ENCODE results near the gene S100A16. TPM values are rescaled to one million over a fixed set of nuclear protein-coding genes. Genes with fewer than 3 reads are reported as not detected.
"Not testable (repeated sequence)": the region's sequence is repeated elsewhere in the genome, so short reads cannot be mapped to it uniquely, and the experiment has no call there.

The S100A16 gene
- total RNA-seq, 8 experiments from 2014 or later, result 2.0 to 108 (median 7.0) TPM

DNA sequence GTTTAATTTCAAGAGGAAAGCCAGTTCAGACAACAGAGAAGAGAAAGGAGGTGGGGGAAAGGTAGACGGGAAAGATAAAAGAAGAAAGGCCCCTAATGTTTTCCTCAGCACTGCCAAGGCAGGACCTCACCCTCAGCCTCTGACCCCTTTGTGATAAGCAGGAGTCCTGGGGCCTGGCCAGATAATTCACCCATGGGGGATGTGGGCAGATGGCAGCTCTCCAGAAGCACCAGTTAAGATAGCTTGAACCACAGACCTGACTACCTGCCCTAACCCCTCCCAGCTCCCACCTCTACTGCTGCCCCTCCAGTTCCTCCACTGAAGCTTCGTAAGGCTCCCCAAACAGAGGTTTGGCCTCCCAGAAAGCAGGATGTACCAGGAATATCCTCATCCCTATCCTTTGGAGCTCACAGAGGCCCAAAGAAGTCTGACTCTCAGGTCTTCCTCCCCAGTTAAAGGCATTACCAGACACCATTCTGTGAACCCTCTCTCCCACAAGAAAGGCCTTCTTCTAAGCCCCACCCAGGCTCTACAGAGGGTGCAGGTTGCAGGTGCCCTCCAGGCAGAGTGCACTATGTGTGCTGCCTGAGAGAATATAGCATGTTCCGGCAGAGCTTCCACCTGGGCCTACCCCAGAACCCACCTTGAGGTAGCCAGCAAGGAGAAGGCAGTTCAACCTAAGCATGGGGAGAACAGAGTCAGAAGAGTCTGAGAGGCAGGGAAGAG is 36.4 kb upstream of the S100A16 start:
- H3K27ac ChIP-seq, result no peak overlapping the region
- H3K4me3 ChIP-seq, result no peak overlapping the region
- H3K4me1 ChIP-seq (replicated peaks in 1 of 2), result no peaks in the 10 kb centered on the region
- peak in 4 of 8 experiments; percentile 8 to 45 (median 20) for ATAC-seq (replicated peaks in 6 of 8)
- in situ Hi-C loops (cut with MboI; ENCODE audit: low pct_unique_long_range_greater_than_20kb in 2 of 9, low sequenced_read_pairs in 9 of 9, unreplicated experiment in 9 of 9), result loop anchor here in 3 of 9 experiments (25.0 kb wide), 1 partner anchor 137 kb away; no protein-coding TSS in a partner anchor
- WGBS, 10 experiments, result 14 to 86% (median 61%) methylated on average over 1 to 3 of the region's 3 CpGs; no CpG with 5 or more reads in 6 of the 10 experiments

DNA sequence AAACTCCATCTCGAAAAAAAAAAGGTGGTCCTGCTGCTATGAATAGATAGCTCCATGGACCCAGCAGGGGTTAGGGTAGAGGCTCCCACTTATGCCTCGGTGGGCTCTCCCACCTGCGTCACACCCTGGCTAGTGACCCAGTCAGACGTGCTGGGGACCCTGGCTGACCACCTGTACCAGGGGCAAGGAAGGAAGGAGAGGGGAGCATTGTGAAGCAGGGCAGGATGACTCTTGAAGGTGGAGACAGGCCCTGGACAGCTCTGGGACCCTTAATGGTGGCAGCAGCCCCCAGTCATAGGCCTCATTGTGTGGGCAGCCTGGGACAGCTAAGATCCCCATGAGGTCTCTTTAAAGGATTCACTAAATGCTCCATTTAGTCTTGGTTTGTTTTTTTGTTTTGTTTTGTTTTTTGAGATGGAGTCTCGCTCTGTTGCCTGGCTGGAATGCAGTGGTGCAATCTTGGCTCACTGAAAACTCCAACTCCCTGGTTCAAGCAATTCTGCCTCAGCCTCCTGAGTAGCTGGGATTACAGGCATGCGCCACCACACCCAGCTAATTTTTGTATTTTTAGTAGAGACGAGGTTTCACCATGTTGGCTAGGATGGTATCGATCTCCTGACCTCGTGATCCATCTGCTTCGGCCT is 35.2 kb upstream of the S100A16 start:
- ATAC-seq (replicated peaks in 6 of 8), result peak in 4 of 8 experiments; percentile 5 to 23 (median 18)
- no peaks in the 10 kb centered on the region for H3K4me1 ChIP-seq (replicated peaks in 1 of 2)
- H3K27ac ChIP-seq, result no peak overlapping the region
- no peak overlapping the region for H3K4me3 ChIP-seq
- WGBS, 10 experiments, result 47 to 100% (median 86%) methylated on average over 1 to 10 of the region's 10 CpGs; no CpG with 5 or more reads in 2 of the 10 experiments
- in situ Hi-C loops (cut with MboI; ENCODE audit: low pct_unique_long_range_greater_than_20kb in 2 of 9, low sequenced_read_pairs in 9 of 9, unreplicated experiment in 9 of 9), result loop anchor here in 3 of 9 experiments (25.0 kb wide), 1 partner anchor 136 kb away; no protein-coding TSS in a partner anchor

GRCh38 chr1:153647346-153647714 is 34.4 kb upstream of the S100A16 start:
- peak in 6 of 8 experiments; percentile 10 to 34 (median 18) for ATAC-seq (replicated peaks in 6 of 8)
- WGBS, 10 experiments, result 14 to 100% (median 73%) methylated on average over 1 to 2 of the region's 2 CpGs; no CpG with 5 or more reads in 5 of the 10 experiments
- H3K4me1 ChIP-seq (replicated peaks in 1 of 2), result no peaks in the 10 kb centered on the region
- in situ Hi-C loops (cut with MboI; ENCODE audit: low pct_unique_long_range_greater_than_20kb in 2 of 9, low sequenced_read_pairs in 9 of 9, unreplicated experiment in 9 of 9), result loop anchor here in 3 of 9 experiments (25.0 kb wide), 1 partner anchor 135 kb away; no protein-coding TSS in a partner anchor
- H3K27ac ChIP-seq, result no peak overlapping the region
- H3K4me3 ChIP-seq, result no peak overlapping the region

DNA sequence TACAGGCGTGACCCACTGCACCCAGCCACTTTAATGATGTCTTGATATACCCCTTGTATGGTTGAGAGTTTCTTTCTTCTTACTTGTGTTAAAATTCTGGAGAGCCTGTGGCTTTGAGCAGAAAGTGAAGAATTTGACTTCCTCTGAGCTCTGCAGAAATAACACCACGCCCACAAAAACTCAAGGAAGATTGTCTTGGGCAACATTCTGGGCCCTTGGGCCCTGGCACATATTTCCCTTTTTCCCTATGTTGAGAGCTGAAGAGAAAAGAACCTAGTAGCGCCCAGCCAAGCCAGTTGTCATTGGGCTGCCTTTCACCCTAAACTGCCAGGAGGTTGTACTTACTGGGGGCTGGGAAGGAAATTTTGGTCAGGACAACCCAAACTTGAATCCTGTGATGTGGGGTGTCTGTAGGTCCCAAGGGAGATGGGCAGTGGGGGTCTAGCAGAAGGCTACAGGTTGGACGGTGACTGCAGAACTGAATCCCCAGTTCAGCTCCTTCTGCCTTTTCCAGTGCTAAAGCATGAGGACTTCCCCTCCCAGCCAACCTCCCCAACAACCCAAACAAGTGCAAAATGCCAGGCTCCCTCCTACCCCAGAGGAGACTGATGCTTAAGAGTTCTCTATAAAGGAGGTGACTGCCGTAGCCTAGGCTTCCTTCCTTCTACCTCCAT is 33.9 kb upstream of the S100A16 start:
- H3K27ac ChIP-seq, result no peak overlapping the region
- H3K4me3 ChIP-seq, result no peak overlapping the region
- ATAC-seq (replicated peaks in 6 of 8), result peak in 3 of 8 experiments; percentile 2 to 18 (median 9)
- in situ Hi-C loops (cut with MboI; ENCODE audit: low pct_unique_long_range_greater_than_20kb in 2 of 9, low sequenced_read_pairs in 9 of 9, unreplicated experiment in 9 of 9), result loop anchor here in 3 of 9 experiments (25.0 kb wide), 1 partner anchor 135 kb away; no protein-coding TSS in a partner anchor
- no peaks in the 10 kb centered on the region for H3K4me1 ChIP-seq (replicated peaks in 1 of 2)
- 83 to 100% (median 92%) methylated on average over 2 to 5 of the region's 5 CpGs; no CpG with 5 or more reads in 2 of the 10 experiments for WGBS, 10 experiments

- in situ Hi-C loops (cut with MboI; ENCODE audit: low pct_unique_long_range_greater_than_20kb in 2 of 9, low sequenced_read_pairs in 9 of 9, unreplicated experiment in 9 of 9), result loop anchor here in 3 of 9 experiments (25.0 kb wide), 1 partner anchor 132 kb away; no protein-coding TSS in a partner anchor
- no peak overlapping the region for H3K27ac ChIP-seq
- H3K4me3 ChIP-seq, result no peak overlapping the region
- no peaks in the 10 kb centered on the region for H3K4me1 ChIP-seq (replicated peaks in 1 of 2)
- ATAC-seq (replicated peaks in 6 of 8), result no peak
Measured at GRCh38 chr1:153643816-153644215, 30.9 kb upstream of the S100A16 start.

DNA sequence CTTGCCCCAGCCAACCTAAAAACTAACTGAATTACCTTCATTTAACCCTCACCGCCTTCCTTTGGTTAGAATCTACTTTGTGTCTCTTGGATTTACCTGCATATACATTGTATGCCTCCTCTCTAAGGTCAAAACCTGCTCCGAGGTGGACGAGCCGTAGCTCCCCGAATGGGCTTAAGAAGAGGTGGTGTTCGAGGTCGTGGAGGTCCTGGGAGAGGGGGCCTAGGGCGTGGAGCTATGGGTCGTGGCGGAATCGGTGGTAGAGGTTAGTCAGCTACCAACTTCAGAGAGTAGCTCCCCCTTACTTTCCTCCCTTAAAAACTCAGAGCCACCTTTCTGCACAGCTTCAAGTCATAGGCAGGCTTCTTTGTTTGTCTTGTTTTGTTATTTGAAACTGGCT is 30.2 kb upstream of the S100A16 start:
- in situ Hi-C loops (cut with MboI; ENCODE audit: low pct_unique_long_range_greater_than_20kb in 2 of 9, low sequenced_read_pairs in 9 of 9, unreplicated experiment in 9 of 9), result loop anchor here in 3 of 9 experiments (25.0 kb wide), 1 partner anchor 131 kb away; no protein-coding TSS in a partner anchor

DNA sequence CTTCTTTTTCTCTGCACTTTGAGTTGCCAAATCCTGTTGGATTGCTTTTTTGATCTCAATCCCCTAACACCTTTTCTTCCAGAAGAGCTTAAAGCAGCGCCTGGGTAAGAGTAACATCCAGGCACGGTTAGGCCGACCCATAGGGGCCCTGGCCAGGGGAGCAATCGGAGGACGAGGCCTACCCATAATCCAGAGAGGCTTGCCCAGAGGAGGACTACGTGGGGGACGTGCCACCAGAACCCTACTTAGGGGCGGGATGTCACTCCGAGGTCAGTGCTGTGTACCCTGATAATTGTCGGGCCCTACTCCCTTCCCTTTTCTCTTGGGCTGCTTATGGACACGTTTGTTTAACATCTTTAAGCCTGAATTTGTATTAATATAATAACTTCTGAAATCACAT is 29.2 kb upstream of the S100A16 start:
- Histone ChIP-seq H3K27ac (no peak overlapping the region), H3K4me3 (no peak overlapping the region), H3K4me1 (replicated peaks in 1 of 2) (no peaks in the 10 kb centered on the region)
- 60 to 100% (median 92%) methylated on average over 1 to 10 of the region's 11 CpGs; no CpG with 5 or more reads in 2 of the 10 experiments for WGBS, 10 experiments
- in situ Hi-C loops (cut with MboI; ENCODE audit: low pct_unique_long_range_greater_than_20kb in 2 of 9, low sequenced_read_pairs in 9 of 9, unreplicated experiment in 9 of 9), result loop anchor here in 3 of 9 experiments (25.0 kb wide), 1 partner anchor 130 kb away; no protein-coding TSS in a partner anchor
- ATAC-seq (replicated peaks in 6 of 8), result no peak

More for the DNA sequence above, 30.2 kb upstream of the S100A16 start:
- no peak overlapping the region for H3K4me3 ChIP-seq
- H3K4me1 ChIP-seq (replicated peaks in 1 of 2), result no peaks in the 10 kb centered on the region
- WGBS, 10 experiments, result 70 to 100% (median 97%) methylated on average over 2 to 11 of the region's 11 CpGs; no CpG with 5 or more reads in 1 of the 10 experiments
- no peak overlapping the region for H3K27ac ChIP-seq
- no peak for ATAC-seq (replicated peaks in 6 of 8)

- no peak overlapping the region for H3K4me3 ChIP-seq
- in situ Hi-C loops (cut with MboI; ENCODE audit: low pct_unique_long_range_greater_than_20kb in 2 of 9, low sequenced_read_pairs in 9 of 9, unreplicated experiment in 9 of 9), result loop anchor here in 3 of 9 experiments (25.0 kb wide), 1 partner anchor 129 kb away; no protein-coding TSS in a partner anchor
- WGBS, 10 experiments, result 55 to 86% (median 68%) methylated on average over 3 to 6 of the region's 6 CpGs; no CpG with 5 or more reads in 2 of the 10 experiments
- ATAC-seq (replicated peaks in 6 of 8), result peak in 4 of 8 experiments; percentile 8 to 22 (median 14)
- no peak overlapping the region for H3K27ac ChIP-seq
- peaks cover 1 to 2% of the 10 kb centered on the region in 2 donors for H3K4me1 ChIP-seq (replicated peaks in 1 of 2)
Measured at GRCh38 chr1:153640861-153641260, 27.9 kb upstream of the S100A16 start.

DNA sequence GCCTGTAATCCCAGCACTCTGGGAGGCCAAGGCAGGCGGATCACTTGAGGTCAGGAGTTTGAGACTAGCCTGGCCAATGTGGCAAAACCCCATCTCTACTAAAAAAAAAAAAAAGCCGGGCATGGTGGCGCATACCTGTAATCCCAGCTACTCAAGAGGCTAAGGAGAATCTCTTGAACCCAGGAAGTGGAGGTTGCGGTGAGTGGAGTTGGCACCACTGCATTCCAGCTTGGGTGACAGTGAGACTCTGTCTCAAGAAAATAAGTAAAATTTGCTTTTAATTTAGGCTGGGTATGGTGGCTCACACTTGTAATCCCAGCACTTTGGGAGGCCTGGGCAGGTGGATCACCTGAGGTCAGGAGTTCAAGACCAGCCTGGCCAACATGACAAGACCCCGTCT is 27.3 kb upstream of the S100A16 start:
- ATAC-seq (replicated peaks in 6 of 8); H3K4me1 ChIP-seq (replicated peaks in 1 of 2); H3K4me3 ChIP-seq; H3K27ac ChIP-seq: not testable (repeated sequence)
- 80 to 100% (median 95%) methylated on average over 1 to 5 of the region's 5 CpGs; no CpG with 5 or more reads in 2 of the 10 experiments for WGBS, 10 experiments
- in situ Hi-C loops (cut with MboI; ENCODE audit: low pct_unique_long_range_greater_than_20kb in 2 of 9, low sequenced_read_pairs in 9 of 9, unreplicated experiment in 9 of 9), result loop anchor here in 3 of 9 experiments (25.0 kb wide), 1 partner anchor 128 kb away; no protein-coding TSS in a partner anchor

- H3K27ac ChIP-seq, result no peak overlapping the region
- H3K4me3 ChIP-seq, result no peak overlapping the region
- 14 to 100% (median 71%) methylated on average over 1 to 3 of the region's 3 CpGs; no CpG with 5 or more reads in 1 of the 10 experiments for WGBS, 10 experiments
- H3K4me1 ChIP-seq (replicated peaks in 1 of 2), result peaks cover 11 to 12% of the 10 kb centered on the region in 2 donors
- peak in 3 of 8 experiments; percentile 14 to 61 (median 39) for ATAC-seq (replicated peaks in 6 of 8)
- in situ Hi-C loops (cut with MboI; ENCODE audit: low pct_unique_long_range_greater_than_20kb in 2 of 9, low sequenced_read_pairs in 9 of 9, unreplicated experiment in 9 of 9), result loop anchor here in 3 of 9 experiments (25.0 kb wide), 1 partner anchor 127 kb away; no protein-coding TSS in a partner anchor
Measured at GRCh38 chr1:153639280-153639679, 26.3 kb upstream of the S100A16 start.

DNA sequence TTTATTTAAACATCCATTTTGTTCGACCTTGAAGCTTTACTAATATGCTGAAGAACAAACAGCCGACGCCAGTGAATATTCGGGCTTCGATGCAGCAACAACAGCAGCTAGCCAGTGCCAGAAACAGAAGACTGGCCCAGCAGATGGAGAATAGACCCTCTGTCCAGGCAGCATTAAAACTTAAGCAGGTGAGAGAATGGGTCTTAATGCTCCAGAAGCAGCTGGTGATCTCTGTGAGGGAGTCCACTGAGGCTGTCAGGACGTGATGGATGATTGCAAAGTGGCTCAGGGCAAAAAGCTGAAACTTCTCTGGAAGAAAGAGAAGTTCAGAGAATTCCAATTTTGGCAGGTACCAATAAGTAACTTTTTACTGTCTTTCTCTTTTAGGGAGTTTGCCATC is 25.3 kb upstream of the S100A16 start:
- in situ Hi-C loops (cut with MboI; ENCODE audit: low pct_unique_long_range_greater_than_20kb in 2 of 9, low sequenced_read_pairs in 9 of 9, unreplicated experiment in 9 of 9), result loop anchor here in 3 of 9 experiments (25.0 kb wide), 1 partner anchor 126 kb away; no protein-coding TSS in a partner anchor
- Histone ChIP-seq H3K27ac (no peak overlapping the region), H3K4me3 (no peak overlapping the region), H3K4me1 (replicated peaks in 1 of 2) (peaks cover 11 to 12% of the 10 kb centered on the region in 2 donors)
- ATAC-seq (replicated peaks in 6 of 8), result no peak
- WGBS, 10 experiments, result 13 to 89% (median 81%) methylated on average over 1 to 6 of the region's 6 CpGs; no CpG with 5 or more reads in 3 of the 10 experiments

GRCh38 chr1:153636312-153636711 is 23.4 kb upstream of the S100A16 start:
- no peak overlapping the region for H3K4me3 ChIP-seq
- WGBS, 10 experiments, result 91 to 100% (median 96%) methylated on average over 6 to 9 of the region's 9 CpGs; no CpG with 5 or more reads in 2 of the 10 experiments
- in situ Hi-C loops (cut with MboI; ENCODE audit: low pct_unique_long_range_greater_than_20kb in 2 of 9, low sequenced_read_pairs in 9 of 9, unreplicated experiment in 9 of 9), result loop anchor here in 3 of 9 experiments (25.0 kb wide), 1 partner anchor 124 kb away; no protein-coding TSS in a partner anchor

More at GRCh38 chr1:153636312-153636711, 23.4 kb upstream of the S100A16 start:
- Histone ChIP-seq H3K27ac (no peak overlapping the region), H3K4me1 (replicated peaks in 1 of 2) (peaks cover 11 to 12% of the 10 kb centered on the region in 2 donors)
- no peak for ATAC-seq (replicated peaks in 6 of 8)

Measured in motor neuron (in vitro differentiated cells).